Myocyte (in vitro differentiated cells): ENCODE data around the gene RPS19. TPM values are rescaled to one million over a fixed set of nuclear protein-coding genes. Genes with fewer than 3 reads are reported as not detected.
A peak's percentile ranks its signal among the peaks of the same experiment; 100 is the strongest.
"Not testable (repeated sequence)": the region's sequence is repeated elsewhere in the genome, so short reads cannot be mapped to it uniquely, and the experiment has no call there.

ENCODE experiments used
- DNase-seq: peaks from one replicate; pipeline ENCODE4 v3.0.0-alpha.2; 2012; ENCODE audit warnings: low read depth
- total RNA-seq: library from RNA; depleted of rRNA; stranded (reverse); fragments of >200 nt; gene quantifications from 2 replicates; pipeline ENCODE4 v1.2.3, GENCODE V29; 2014

Gene RPS19
- total RNA-seq, 1 donor from 2014 or later = 368 TPM

DNA sequence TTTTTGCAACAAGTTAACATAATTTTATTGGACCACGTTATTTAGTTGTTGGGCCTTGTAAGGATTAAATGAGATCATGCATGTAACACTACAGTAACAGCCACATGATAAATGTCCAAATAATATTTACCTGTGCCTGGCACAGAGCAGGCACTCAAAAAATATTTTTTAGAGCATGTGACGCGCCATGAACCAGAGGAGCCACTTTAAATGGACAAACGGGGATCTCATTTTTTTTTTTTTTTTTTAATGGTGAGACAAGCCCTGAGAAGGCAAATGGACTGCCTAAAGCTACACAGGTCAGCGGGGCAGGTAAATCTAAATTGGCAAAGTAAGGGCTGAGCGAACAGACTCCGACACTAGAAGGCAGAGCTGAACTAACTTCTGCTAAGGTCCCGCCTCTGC lies 840 bp upstream of the RPS19 start:
- DNase-seq = no peak

DNA sequence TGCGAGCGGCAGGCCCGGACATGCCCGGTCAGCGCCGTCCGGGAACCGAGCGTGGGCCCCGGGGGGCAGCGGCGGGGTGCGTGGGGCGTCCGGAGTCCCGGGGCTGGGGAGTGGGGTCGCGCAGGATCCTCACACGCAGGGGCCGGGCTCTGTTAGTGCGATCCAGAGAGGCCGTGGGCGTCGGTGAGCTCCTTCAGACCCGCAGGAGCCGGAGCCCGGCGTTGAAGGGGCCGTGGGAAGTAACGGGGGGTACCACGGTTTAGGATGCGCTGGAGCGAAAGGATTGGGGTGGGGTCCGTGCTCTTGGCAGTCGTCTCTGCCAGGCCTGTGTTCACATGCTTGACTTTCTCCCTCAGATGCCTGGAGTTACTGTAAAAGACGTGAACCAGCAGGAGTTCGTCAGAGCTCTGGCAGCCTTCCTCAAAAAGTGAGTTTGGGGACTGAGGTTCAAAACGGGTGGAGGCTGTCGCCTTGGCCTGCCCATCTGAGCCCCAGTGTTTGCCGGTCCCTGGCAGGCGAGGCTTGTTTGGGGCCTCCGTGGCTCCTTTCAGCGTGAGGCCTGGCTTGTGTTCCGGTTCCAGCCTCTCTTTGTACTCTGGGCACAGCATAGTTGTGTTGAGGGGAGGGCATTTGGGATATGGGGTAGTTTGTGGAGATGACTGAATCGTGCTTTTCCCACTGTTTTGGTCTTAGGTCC lies 512 bp downstream of the RPS19 start:
- no peak for DNase-seq

DNA sequence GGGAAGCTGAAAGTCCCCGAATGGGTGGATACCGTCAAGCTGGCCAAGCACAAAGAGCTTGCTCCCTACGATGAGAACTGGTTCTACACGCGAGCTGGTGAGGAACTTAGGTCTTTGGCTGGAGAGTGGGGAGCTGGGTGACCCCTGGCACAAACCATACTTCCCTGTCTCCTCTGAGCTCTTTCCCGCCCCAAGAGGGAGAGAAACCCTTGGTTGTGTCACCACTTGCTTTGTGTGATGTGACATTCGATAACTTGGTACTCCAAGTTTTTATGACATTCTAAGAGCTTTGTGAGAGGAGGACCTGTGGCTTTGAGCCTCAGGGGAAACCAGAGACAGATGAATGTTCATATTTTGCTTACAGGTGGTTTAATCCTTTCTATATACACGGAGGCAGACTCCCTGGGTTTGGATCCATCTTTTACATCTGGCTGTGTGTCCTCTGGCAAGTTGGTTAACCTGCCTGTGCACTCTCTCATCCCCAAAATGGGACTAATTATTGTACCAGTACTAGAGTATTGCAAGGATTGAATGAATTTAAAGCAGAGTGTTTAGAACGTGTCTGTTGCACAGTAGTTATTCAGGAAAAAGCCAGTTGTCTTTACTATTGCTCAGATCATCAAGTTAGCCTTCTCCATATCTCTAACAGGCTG lies 1.2 kb downstream of the RPS19 start:
- DNase-seq = no peak

- no peak for DNase-seq
Measured at GRCh38 chr19:41861846-41862245, 1.8 kb downstream of the RPS19 start.

DNA sequence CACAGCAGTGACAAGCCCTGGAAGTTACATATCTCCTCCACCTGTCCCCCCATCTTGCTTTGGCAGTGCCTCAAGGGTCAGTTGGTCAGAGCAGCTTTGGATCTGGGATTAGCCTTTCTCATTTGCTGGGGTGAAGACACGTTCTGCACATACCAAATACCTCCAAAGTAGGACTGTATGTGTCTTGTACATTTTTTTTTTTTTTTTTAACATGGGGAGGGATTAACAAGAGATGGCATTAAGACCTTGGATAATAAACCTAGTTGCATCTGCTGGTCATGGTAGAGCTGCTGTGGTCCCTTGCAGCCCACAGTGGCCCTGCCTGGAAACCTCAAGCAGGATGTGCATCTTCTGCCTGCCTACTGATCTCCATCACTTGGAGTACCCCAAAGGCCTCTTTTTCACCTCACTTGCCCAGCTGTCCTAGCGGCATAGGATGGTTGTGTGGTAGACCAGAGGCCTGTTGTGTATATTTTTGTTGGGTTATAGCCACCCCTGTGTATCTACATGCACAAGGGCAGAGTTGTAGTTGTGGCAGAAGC lies 2.5 kb downstream of the RPS19 start:
- DNase-seq = no peak

- no peak for DNase-seq
Measured at GRCh38 chr19:41863209-41863931, 3.3 kb downstream of the RPS19 start.

- no peak for DNase-seq
Measured at GRCh38 chr19:41864374-41864773, 4.3 kb downstream of the RPS19 start.

GRCh38 chr19:41866284-41866683 lies 6.2 kb downstream of the RPS19 start:
- peak; percentile 45 for DNase-seq

DNA sequence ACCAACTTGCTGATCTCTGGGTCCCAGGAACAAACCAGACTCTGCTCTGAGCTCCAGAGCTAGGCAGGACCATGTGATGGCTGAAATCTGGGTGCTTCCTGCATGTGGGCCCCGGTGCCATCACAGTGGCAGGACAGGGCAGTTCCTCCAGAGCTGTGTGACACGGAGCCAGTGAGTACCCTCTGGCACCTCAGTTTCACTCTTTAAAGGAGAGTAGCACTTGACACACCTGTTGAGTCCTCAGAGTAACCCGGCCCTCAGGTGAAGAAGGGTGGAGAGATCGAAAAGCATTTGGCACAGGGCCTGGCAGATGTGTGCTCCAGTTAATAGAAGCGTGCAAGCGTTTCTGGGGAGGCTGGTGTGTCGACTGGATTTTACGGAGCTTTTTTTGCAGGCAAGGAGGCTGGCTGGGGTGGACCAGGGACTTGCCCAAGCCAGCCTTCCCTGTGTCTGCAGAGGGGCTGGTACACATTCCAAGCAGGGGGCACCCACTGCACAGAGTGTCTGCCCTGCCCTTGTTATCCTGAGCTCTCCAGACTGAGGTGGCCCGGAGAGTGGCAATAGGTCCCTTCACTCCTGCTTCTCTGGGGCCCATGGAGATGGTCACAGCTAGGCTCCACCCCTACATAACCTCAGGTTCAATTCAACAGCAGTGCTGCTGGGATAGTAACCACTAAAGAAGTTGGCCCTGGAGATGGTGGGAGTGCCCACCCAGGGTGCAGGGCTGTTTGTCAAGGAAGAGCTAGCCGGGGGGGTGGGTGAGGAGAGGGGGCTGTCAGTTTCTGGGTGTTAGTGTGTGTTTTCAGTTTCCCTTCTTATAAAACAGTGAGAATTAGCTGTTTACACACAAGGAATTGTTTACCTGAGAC lies 8.3 kb downstream of the RPS19 start:
- no peak for DNase-seq

GRCh38 chr19:41868989-41869300 lies 8.9 kb downstream of the RPS19 start:
- DNase-seq = no peak

DNA sequence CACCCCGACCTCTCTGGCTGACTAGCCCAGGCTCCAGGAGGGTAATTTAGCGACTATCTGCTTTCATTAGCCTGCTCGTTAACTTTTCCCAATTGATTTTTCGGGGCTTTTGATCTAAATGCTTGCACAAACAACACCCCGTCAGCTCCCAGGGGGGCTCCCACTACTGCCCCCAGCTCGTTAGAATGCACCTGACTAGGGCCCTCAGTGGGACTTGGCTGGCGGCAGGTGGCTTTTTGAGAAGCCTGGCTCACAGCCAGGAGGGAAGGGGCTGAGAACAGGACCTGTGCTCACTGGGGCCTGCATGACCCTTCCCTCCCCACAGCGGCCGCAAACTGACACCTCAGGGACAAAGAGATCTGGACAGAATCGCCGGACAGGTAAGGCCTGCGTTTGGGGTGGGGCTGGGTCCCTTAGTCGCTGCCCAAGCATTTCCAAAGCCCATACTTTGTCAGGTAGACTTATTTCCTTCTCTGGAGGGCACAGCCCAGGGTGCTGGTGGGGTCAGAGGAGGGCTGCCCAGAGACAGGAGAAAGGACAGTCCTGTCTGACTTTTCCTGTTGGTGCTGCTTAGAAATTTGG lies 9.4 kb downstream of the RPS19 start:
- no peak for DNase-seq

GRCh38 chr19:41870401-41870873 lies 10.4 kb downstream of the RPS19 start:
- DNase-seq = no peak

DNA sequence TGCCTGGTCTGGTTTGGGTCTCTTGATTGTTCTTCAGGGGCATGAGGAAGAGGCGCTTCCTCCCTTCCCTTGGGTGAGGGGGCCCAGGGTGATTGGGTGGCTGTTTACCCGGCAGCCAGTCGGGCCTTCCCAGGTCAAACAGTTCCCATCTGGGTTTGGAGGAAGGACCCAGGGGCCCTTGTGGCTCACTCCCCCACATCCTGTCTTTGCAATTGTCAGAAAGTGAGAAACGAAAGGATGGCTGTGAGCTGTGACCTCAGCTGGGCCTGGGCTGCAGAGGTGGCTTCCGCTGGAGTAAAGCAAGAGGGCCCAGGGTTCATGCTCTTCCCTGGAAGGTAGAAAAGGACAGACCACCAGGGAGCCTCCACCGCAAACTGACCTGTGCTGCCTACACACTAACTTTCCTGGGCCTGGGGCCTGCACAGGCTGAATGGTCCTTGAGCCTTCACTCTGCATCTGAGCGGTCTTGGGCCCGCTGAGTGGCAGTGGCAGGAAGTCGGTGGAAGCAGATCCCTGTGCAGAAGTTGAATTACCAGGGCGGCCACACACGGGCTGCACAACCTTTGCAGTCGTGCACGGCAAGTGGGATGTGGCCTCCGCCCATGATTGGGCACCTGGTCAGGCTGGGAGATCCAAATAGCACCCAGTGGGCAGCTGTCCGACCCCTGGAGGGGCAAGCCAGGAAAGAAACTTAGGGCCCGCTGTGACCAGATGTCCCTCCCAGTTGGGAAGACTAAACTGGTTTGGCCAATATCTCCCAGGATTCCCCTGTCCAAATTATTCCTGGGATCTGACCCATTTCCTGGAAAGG lies 11.7 kb downstream of the RPS19 start:
- no peak for DNase-seq

DNA sequence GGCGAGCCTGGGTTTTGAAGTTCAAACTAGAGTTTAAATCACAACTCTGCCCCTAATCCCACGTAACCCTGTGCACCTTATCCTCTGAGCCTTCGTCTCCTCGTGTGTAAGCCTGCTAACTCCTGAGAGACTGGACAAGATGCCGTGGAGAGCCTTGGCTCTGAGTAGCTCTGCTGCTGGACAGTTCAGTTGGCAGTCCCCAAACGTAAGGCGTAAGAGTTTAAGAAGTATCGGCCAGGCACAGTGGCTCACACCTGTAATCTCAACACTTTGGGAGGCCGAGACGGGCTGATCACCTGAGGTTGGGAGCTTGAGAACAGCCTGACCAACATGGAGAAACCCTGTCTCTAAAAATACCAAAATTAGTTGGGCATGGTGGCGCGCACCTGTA lies 12.3 kb downstream of the RPS19 start:
- DNase-seq = no peak

- peak; percentile 40 for DNase-seq
Measured at GRCh38 chr19:41872775-41873647, 13.0 kb downstream of the RPS19 start.

- DNase-seq = not testable (repeated sequence)
Measured at GRCh38 chr19:41875973-41876372, 15.9 kb downstream of the RPS19 start.

- peak; percentile 37 for DNase-seq
Measured at GRCh38 chr19:41876847-41877832, 17.1 kb downstream of the RPS19 start, which contains the start of gene CD79A. CD79A (plus strand) TSS chr19:41877279; CDS start chr19:41877305, 26 bp downstream.
